HG02884 (cell line): ENCODE results near the gene ZNF425.
"Not testable (repeated sequence)": the region's sequence is repeated elsewhere in the genome, so short reads cannot be mapped to it uniquely, and the experiment has no call there.

Experiments
- ATAC-seq: cut with Tn5 transposase; IDR thresholded peaks from one replicate; pipeline ENCODE4 v1.9.1; 2021; ENCODE audit warnings: mild to moderate bottlenecking, moderate library complexity; ENCODE audit not compliant: unreplicated experiment

Gene ZNF425

GRCh38 chr7:149136118-149136517 lies 10.0 kb upstream of the ZNF425 start:
- no peak for ATAC-seq

GRCh38 chr7:149133028-149133710 lies 7.0 kb upstream of the ZNF425 start:
- ATAC-seq: no peak

DNA sequence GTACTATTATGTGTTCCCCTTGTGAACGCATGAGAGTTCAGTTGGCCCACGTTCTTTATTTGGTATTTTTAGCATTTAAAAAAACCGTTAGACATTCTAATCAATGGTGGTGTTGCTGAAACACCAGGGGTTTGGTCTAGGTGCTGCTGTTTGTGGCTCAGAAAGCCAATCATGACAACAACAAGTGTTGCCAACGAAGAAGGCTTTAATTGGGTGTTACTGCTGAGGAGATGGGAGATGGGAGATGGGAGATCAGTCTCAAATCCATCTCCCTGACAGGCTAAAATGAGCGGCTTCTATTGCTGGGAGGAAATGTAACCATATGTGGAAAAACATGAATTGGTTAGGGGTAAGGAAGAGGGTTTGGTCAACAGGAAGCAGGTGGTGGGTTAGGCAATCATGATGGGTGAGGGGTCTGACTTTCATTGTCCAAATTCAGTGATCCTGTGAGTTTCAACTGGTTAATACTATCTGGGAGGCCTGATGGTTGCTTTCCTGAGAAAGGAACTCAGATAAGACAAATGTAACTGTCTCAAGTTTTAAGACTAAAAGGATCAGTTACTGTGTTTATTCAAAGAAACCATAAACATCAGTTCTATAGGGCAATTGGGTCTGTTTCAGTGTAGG lies 4.6 kb upstream of the ZNF425 start:
- ATAC-seq: no peak

DNA sequence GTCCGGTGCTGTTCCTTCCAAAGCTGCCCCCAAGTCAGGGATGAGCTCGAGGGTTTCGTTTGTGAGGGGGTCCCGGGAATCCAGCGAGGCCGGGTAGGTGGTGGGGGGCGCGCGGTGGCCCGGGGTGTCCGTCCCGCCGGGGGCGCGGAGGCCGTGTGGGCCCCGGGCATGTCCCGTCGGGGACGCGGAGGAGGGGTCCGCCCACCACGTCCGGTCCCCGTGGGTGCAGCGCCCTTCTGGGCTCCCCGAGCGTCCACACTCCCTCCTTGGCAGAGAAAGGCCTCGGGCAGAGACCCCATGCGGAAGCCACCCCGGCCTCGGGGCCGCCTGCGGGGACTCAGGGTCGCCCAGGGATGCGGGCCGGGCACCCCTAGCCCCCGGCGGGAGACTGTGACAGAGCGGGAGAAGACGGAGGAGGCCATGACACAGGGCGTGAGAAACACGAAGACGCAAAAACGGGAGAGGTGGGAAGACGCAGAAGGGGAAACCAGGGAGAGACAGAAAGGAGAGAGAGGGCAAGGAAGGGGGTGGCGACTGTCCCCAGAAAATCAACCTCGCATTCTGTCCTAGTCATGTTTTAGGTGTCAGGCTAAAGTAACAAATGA lies 640 bp upstream of the ZNF425 start:
- peak; percentile 36 for ATAC-seq

- no peak for ATAC-seq
These were observed 798 bp downstream of the ZNF425 start for GRCh38 chr7:149125189-149125862.

GRCh38 chr7:149109969-149110368 lies 16.2 kb downstream of the ZNF425 start:
- no peak for ATAC-seq

GRCh38 chr7:149104749-149105148 lies 21.4 kb downstream of the ZNF425 start:
- ATAC-seq: no peak

DNA sequence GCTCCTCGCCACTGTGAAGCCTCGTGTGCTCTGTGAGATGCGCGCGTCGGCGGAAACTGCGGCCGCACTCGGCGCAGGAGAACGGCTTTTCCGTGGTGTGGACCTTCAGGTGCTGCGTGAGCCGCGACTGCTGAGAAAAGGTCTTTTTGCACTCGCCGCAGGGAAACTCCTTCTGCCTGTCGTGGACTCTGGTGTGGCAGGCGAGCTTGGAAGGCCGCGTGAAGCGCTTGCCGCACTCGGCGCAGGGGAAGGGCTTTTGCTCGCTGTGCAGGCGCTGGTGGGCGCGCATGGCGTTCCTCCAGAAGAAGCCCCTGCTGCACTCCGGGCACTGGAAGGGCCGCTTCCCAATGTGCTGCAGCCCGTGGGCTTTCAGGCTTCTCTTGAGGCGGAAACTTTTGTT lies 21.9 kb downstream of the ZNF425 start:
- ATAC-seq: no peak

GRCh38 chr7:149103424-149103823 lies 22.7 kb downstream of the ZNF425 start:
- no peak for ATAC-seq

- no peak for ATAC-seq
These were observed 23.5 kb downstream of the ZNF425 start for GRCh38 chr7:149102666-149103065.

- ATAC-seq: no peak
These were observed 25.3 kb downstream of the ZNF425 start for GRCh38 chr7:149100821-149101220.

- ATAC-seq: no peak
These were observed 27.1 kb downstream of the ZNF425 start for GRCh38 chr7:149099058-149099457.

DNA sequence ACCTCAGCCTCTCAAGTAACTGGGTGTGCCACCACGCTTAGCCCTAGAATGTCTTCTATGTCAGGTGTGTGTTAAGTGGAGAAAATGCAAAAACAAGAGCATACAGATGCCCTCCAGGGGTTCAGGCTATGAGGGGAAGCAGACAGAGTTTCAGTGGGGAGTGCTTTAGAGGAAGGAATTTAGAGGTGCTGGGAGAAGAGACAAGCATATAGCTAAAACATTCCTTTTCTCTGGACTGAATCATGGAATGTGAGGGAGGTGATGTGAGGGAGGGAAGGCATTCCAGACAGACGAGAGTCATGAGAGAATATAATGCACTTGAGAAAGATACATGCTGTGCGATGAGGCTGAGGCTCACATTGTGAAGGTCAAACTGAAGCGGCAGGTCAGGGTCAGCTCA lies 29.0 kb downstream of the ZNF425 start:
- ATAC-seq: no peak

DNA sequence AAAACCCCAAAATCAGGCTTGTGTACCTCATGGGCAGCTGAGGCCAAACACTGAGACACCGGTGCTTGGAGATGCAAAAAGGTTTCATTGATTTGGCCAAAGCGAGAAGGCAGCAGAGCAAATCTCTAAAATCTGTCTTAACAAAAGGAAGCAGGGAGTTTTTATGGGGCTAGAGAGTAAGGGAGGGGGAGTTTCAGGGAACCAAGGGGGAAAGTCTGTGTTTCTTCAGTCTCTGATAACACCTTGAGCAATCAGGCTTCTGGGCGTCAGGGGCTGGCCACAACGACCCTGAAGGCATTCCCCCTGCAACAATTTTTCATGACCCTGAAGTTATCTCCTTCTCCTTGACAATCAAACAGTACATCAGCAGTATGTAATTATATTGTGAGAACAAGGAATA lies 32.9 kb downstream of the ZNF425 start:
- no peak for ATAC-seq

DNA sequence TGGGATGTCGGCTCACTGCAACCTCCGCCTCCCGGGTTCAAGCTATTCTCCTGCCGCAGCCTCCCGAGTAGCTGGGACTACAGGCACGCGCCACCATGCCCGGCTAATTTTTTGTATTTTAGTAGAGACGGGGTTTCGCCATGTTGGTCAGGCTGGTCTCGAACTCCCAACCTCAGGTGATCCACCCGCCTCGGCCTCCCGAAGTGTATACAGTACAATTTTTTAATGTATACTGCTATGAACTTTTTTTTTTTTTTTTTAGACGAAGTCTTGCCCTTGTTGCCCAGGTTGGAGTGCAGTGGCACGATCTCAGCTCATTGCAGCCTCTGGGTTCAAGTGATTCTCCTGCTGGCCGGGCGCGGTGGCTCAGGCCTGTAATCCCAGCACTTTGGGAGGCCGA lies 33.9 kb downstream of the ZNF425 start:
- ATAC-seq: not testable (repeated sequence)

- peak; percentile 77 for ATAC-seq
These were observed 35.5 kb downstream of the ZNF425 start, which contains the start of gene ZNF786 for GRCh38 chr7:149090397-149091195. ZNF786 (minus strand) TSS chr7:149090718; CDS start chr7:149090640, 78 bp downstream.

GRCh38 chr7:149087376-149087775 lies 38.7 kb downstream of the ZNF425 start:
- no peak for ATAC-seq

DNA sequence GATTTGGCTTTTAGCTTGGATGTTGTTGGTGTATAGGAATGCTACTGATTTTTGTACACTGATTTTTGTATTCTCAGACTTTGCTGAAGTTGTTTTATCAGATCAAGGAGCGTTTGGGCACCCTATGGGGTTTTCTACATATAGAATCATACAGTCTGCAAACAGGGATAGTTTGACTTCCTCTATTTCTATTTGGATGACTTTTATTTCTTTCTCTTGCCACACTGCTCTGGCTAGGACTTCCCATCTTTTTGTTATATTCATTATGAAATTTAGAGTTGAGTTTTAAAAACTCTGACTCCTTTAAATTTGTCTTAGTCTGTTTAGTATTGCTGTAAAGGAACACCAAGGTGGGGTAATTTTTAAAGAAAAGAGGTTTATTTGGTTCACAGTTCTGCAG lies 40.3 kb downstream of the ZNF425 start:
- no peak for ATAC-seq

GRCh38 chr7:149084407-149084806 lies 41.7 kb downstream of the ZNF425 start:
- ATAC-seq: no peak

GRCh38 chr7:149081914-149082313 lies 44.2 kb downstream of the ZNF425 start:
- no peak for ATAC-seq

- no peak for ATAC-seq
These were observed 48.5 kb downstream of the ZNF425 start for GRCh38 chr7:149077594-149077993.
